GM19463 (cell line): ENCODE measurements around the gene WDR87.
A peak's percentile ranks its signal among the peaks of the same experiment; 100 is the strongest.
"Not testable (repeated sequence)": the region's sequence is repeated elsewhere in the genome, so short reads cannot be mapped to it uniquely, and the experiment has no call there.

ENCODE experiments used
- ATAC-seq: cut with Tn5 transposase; IDR thresholded peaks from one replicate; pipeline ENCODE4 v1.9.1; 2021; ENCODE audit warnings: mild to moderate bottlenecking, moderate library complexity; ENCODE audit not compliant: unreplicated experiment

Gene WDR87

GRCh38 chr19:37931881-37932655, 25.7 kb upstream of the WDR87 start:
- ATAC-seq, result peak; percentile 65

GRCh38 chr19:37930416-37930815, 24.0 kb upstream of the WDR87 start:
- no peak for ATAC-seq

GRCh38 chr19:37929355-37929923, 23.0 kb upstream of the WDR87 start:
- ATAC-seq, result no peak

GRCh38 chr19:37928527-37929286, 22.3 kb upstream of the WDR87 start:
- ATAC-seq, result no peak

GRCh38 chr19:37926711-37927110, 20.3 kb upstream of the WDR87 start:
- ATAC-seq, result no peak

GRCh38 chr19:37926255-37926654, 19.9 kb upstream of the WDR87 start:
- no peak for ATAC-seq

GRCh38 chr19:37925212-37925611, 18.8 kb upstream of the WDR87 start:
- no peak for ATAC-seq

GRCh38 chr19:37924573-37924972, 18.2 kb upstream of the WDR87 start:
- not testable (repeated sequence) for ATAC-seq

GRCh38 chr19:37920591-37921450, 14.4 kb upstream of the WDR87 start:
- no peak for ATAC-seq

- ATAC-seq, result no peak
These were observed 8.5 kb upstream of the WDR87 start for GRCh38 chr19:37914908-37915307.

- ATAC-seq, result no peak
These were observed 3.3 kb upstream of the WDR87 start for GRCh38 chr19:37909661-37910199.

GRCh38 chr19:37907735-37908455, 1.5 kb upstream of the WDR87 start:
- ATAC-seq, result no peak

GRCh38 chr19:37906869-37907734, 708 bp upstream of the WDR87 start, which contains the start of gene SIPA1L3:
Gene SIPA1L3, plus strand, starts transcription at chr19:37907208. Its CDS starts 174,358 bp downstream, at chr19:38081566.
- peak; percentile 88 for ATAC-seq

GRCh38 chr19:37903096-37903495, 3.3 kb downstream of the WDR87 start:
- ATAC-seq, result no peak

- ATAC-seq, result peak; percentile 29
These were observed 3.7 kb downstream of the WDR87 start for GRCh38 chr19:37902668-37903067.

- no peak for ATAC-seq
These were observed 6.4 kb downstream of the WDR87 start for GRCh38 chr19:37899966-37900365.

GRCh38 chr19:37899453-37899852, 6.9 kb downstream of the WDR87 start:
- ATAC-seq, result no peak

- no peak for ATAC-seq
These were observed 10.2 kb downstream of the WDR87 start for GRCh38 chr19:37896180-37896579.
